A549 (cell line): Measurements from ENCODE around the gene ROR1. TPM values are rescaled to one million over a fixed set of nuclear protein-coding genes. Genes with fewer than 3 reads are reported as not detected.
A peak's percentile ranks its signal among the peaks of the same experiment; 100 is the strongest.
"Not testable (repeated sequence)": the region's sequence is repeated elsewhere in the genome, so short reads cannot be mapped to it uniquely, and the experiment has no call there.

Source experiments
- ATAC-seq, 2 experiments: fragments of 200-7000 bp in 1 of 2; fragments of >200 bp in 1 of 2; cut with Nextera tagmentation in 1 of 2; cut with Tn5 transposase in 1 of 2; 3 replicates each; pipeline versions ENCODE4 v1.8.0 to v1.9.1; 2018 to 2020; ENCODE audit warnings: mild to moderate bottlenecking in 1 of 2, moderate library complexity in 1 of 2
- CTCF ChIA-PET: fragments of 300-600 bp; sonication (Branson Sonifier 250); formaldehyde crosslinking; extraction: SDS; loops from one replicate; lab custom pipeline; 2021; ENCODE audit warnings: antibody characterized with exemption, inconsistent platforms; lab: Yijun Ruan, JAX
- POLR2A ChIA-PET: fragments of 350-600 bp; formaldehyde crosslinking; extraction: SDS; loops from one replicate; lab custom pipeline; 2021; ENCODE audit warnings: antibody characterized with exemption, inconsistent platforms; lab: Yijun Ruan, JAX
- DNase-seq, 2 experiments: peaks; one replicate each; pipeline versions ENCODE4 v3.0.0 to v3.0.0-alpha.2; 2011 to 2016; ENCODE audit warnings: low read depth in 1 of 2, low spot score in 1 of 2
- FAIRE-seq: peaks from 2 replicates; lab custom pipeline; 2011; peaks lifted over from hg19 to GRCh38; lab: Jason Lieb, UNC
- H3K27ac ChIP-seq, 2 experiments: fragments of >200 bp; sonication (Bioruptor Twin); formaldehyde crosslinking; 3 replicates each; pipeline ENCODE4 v1.5.1; 2016 to 2017
- H3K4me1 ChIP-seq: fragments of >200 bp; sonication (Bioruptor Twin); formaldehyde crosslinking; 3 replicates; pipeline ENCODE4 v1.6.1; 2016
- H3K4me2 ChIP-seq: fragments of >200 bp; sonication (Bioruptor Twin); formaldehyde crosslinking; 3 replicates; pipeline ENCODE4 v1.6.1; 2016
- H3K4me3 ChIP-seq: fragments of >200 bp; sonication (Bioruptor Twin); formaldehyde crosslinking; 3 replicates; pipeline ENCODE4 v1.5.1; 2016
- H3K9me3 ChIP-seq: fragments of >200 bp; sonication (Bioruptor Twin); formaldehyde crosslinking; 3 replicates; pipeline ENCODE4 v1.6.1; 2016
- CHD2 ChIP-seq: fragments of 150-350 bp; IDR thresholded peaks from 2 replicates; pipeline ENCODE4 v1.6.1; 2014; ENCODE audit warnings: low read length; ENCODE audit not compliant: partially characterized antibody
- CHD4 ChIP-seq: fragments of 200-600 bp; sonication (generic); IDR thresholded peaks from 2 replicates; pipeline ENCODE4 v1.6.1; 2016; ENCODE audit warnings: antibody characterized with exemption, mild to moderate bottlenecking, borderline replicate concordance
- FOSB ChIP-seq: fragments of 250-450 bp; sonication (Bioruptor Pico); IDR thresholded peaks from 2 replicates; pipeline ENCODE4 v1.5.0; 2020; ENCODE audit warnings: mild to moderate bottlenecking, moderate library complexity
- GATA3 ChIP-seq: IDR thresholded peaks from 2 replicates; pipeline ENCODE4 v1.6.1; 2012; ENCODE audit warnings: borderline replicate concordance
- MAFK ChIP-seq: fragments of 450-650 bp; IDR thresholded peaks from 2 replicates; pipeline ENCODE4 v1.6.1; 2014; ENCODE audit not compliant: partially characterized antibody
- MAX ChIP-seq: IDR thresholded peaks from 2 replicates; pipeline ENCODE4 v1.6.1; 2012
- NPAS2 ChIP-seq: fragments of 250-450 bp; sonication (Bioruptor Pico); IDR thresholded peaks from 2 replicates; pipeline ENCODE4 v1.8.0; 2022; ENCODE audit warnings: mild to moderate bottlenecking, moderate library complexity, borderline replicate concordance
- RARB ChIP-seq: fragments of 250-450 bp; sonication (Bioruptor Pico); IDR thresholded peaks from 2 replicates; pipeline ENCODE4 v1.8.0; 2021; ENCODE audit warnings: mild to moderate bottlenecking, moderate library complexity
- TFCP2L1 ChIP-seq: fragments of 250-450 bp; sonication (Bioruptor Pico); IDR thresholded peaks from 2 replicates; pipeline ENCODE4 v1.5.0; 2021; ENCODE audit warnings: mild to moderate bottlenecking
- ZFP36 ChIP-seq: fragments of 450-650 bp; IDR thresholded peaks from 2 replicates; pipeline ENCODE4 v1.6.1; 2014; ENCODE audit warnings: borderline replicate concordance; ENCODE audit not compliant: partially characterized antibody
- ZSCAN20 ChIP-seq: fragments of 250-450 bp; sonication (Bioruptor Pico); IDR thresholded peaks from 2 replicates; pipeline ENCODE4 v1.8.0; 2022; ENCODE audit warnings: mild to moderate bottlenecking, moderate library complexity
- WGBS: methylation state at CpG from one replicate; pipeline ENCODE4 v1.1.6; 2017; ENCODE audit errors: missing lambda C conversion rate; 5-methylcytosine and 5-hydroxymethylcytosine counted together
- polyA plus RNA-seq, 4 experiments: library from polyadenylated mRNA; depleted of rRNA in 3 of 4; stranded (reverse); fragments of >200 nt; fragmentation: RNase III in 1 of 4; extraction: RNeasy Plus Mini Kit Qiagen cat#74134 plus additional on column Dnase treatment in 1 of 4; gene quantifications; 2 replicates in 3 of 4; 3 replicates in 1 of 4; pipeline ENCODE4 v1.2.3, GENCODE V29; 2011 to 2017
- TF ChIP-seq, protein P1 (sequence below): IDR thresholded peaks from 2 replicates; pipeline ENCODE4 v1.6.1; 2012
- TF ChIP-seq, protein P2 (sequence below): fragments of >200 bp; sonication (Bioruptor Twin); formaldehyde crosslinking; IDR thresholded peaks from 3 replicates; pipeline ENCODE4 v1.6.1; 2016
- TF ChIP-seq, protein P3 (sequence below): fragments of 450-650 bp; IDR thresholded peaks from 2 replicates; pipeline ENCODE4 v1.6.1; 2014; ENCODE audit warnings: antibody characterized with exemption
- TF ChIP-seq, protein P4 (sequence below): fragments of >200 bp; sonication (Bioruptor Twin); formaldehyde crosslinking; IDR thresholded peaks from 3 replicates; pipeline ENCODE4 v1.5.1; 2016
- TF ChIP-seq, protein P5 (sequence below): IDR thresholded peaks from 2 replicates; pipeline ENCODE4 v1.6.1; 2012; ENCODE audit warnings: low read depth, borderline replicate concordance

Gene ROR1
- polyA plus RNA-seq, 2 of the 4 experiments (the other 2 are of a cell fraction), result 6.5 to 19.0 TPM

- no peak for FAIRE-seq
Measured at GRCh38 chr1:63784489-63785390, 10.9 kb downstream of the ROR1 start.

DNA sequence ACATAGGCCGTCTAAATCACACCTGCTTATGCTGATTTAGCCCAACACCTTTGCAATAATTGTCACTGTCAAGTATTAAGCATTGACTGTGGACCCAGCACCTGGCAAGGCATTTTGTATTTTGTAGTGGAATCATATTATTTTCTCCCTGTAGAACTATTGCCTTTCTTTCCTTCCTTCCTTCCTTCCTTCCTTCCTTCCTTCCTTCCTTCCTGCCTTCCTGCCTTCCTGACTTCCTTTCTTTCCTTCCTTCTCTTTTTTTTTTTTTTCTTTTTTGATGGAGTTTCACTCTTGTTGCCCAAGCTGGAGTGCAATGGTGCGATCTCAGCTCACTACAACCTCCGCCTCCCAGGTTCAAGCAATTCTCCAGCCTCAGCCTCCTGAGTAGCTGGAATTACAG is 13.5 kb downstream of the ROR1 start:
- FAIRE-seq, H3K4me3 ChIP-seq, POLR2A ChIA-PET, H3K27ac ChIP-seq, CTCF ChIA-PET, H3K4me2 ChIP-seq, ATAC-seq, H3K9me3 ChIP-seq, DNase-seq: not testable (repeated sequence)
- WGBS, result 90% methylated on average over 3 of the region's 3 CpGs
- peaks cover 11% of the 10 kb centered on the region; the same call in 2 of the 3 replicates for H3K4me1 ChIP-seq

More at GRCh38 chr1:63784489-63785390, 10.9 kb downstream of the ROR1 start:
- H3K4me2 ChIP-seq, result no peak overlapping the region
- H3K4me3 ChIP-seq, result no peak overlapping the region
- 84% methylated on average over 6 of the region's 6 CpGs for WGBS
- no peaks in the 10 kb centered on the region for H3K9me3 ChIP-seq
- 0 out of 6 replicates have a peak overlapping the region, but pooled peaks of 1 of the 2 experiments have one; percentile 9 for H3K27ac ChIP-seq
- no peak for DNase-seq
- no peak; a peak in 1 of 6 replicates for ATAC-seq
- TF ChIP-seq, protein P1, sequence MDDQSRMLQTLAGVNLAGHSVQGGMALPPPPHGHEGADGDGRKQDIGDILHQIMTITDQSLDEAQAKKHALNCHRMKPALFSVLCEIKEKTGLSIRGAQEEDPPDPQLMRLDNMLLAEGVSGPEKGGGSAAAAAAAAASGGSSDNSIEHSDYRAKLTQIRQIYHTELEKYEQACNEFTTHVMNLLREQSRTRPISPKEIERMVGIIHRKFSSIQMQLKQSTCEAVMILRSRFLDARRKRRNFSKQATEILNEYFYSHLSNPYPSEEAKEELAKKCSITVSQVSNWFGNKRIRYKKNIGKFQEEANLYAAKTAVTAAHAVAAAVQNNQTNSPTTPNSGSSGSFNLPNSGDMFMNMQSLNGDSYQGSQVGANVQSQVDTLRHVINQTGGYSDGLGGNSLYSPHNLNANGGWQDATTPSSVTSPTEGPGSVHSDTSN, result no peak
- TF ChIP-seq CHD2 (no peak), ZSCAN20 (CRISPR knock-in tag) (no peak), MAFK (no peak), FOSB (CRISPR knock-in tag) (no peak), NPAS2 (no peak), TFCP2L1 (CRISPR knock-in tag) (no peak), CHD4 (no peak), ZFP36 (no peak), GATA3 (no peak), MAX (no peak), RARB (CRISPR knock-in tag) (no peak)
- TF ChIP-seq, protein P2, sequence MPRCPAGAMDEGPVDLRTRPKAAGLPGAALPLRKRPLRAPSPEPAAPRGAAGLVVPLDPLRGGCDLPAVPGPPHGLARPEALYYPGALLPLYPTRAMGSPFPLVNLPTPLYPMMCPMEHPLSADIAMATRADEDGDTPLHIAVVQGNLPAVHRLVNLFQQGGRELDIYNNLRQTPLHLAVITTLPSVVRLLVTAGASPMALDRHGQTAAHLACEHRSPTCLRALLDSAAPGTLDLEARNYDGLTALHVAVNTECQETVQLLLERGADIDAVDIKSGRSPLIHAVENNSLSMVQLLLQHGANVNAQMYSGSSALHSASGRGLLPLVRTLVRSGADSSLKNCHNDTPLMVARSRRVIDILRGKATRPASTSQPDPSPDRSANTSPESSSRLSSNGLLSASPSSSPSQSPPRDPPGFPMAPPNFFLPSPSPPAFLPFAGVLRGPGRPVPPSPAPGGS, result no peak
- TF ChIP-seq, protein P3, sequence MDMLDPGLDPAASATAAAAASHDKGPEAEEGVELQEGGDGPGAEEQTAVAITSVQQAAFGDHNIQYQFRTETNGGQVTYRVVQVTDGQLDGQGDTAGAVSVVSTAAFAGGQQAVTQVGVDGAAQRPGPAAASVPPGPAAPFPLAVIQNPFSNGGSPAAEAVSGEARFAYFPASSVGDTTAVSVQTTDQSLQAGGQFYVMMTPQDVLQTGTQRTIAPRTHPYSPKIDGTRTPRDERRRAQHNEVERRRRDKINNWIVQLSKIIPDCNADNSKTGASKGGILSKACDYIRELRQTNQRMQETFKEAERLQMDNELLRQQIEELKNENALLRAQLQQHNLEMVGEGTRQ, result no peak
- TF ChIP-seq, protein P4, sequence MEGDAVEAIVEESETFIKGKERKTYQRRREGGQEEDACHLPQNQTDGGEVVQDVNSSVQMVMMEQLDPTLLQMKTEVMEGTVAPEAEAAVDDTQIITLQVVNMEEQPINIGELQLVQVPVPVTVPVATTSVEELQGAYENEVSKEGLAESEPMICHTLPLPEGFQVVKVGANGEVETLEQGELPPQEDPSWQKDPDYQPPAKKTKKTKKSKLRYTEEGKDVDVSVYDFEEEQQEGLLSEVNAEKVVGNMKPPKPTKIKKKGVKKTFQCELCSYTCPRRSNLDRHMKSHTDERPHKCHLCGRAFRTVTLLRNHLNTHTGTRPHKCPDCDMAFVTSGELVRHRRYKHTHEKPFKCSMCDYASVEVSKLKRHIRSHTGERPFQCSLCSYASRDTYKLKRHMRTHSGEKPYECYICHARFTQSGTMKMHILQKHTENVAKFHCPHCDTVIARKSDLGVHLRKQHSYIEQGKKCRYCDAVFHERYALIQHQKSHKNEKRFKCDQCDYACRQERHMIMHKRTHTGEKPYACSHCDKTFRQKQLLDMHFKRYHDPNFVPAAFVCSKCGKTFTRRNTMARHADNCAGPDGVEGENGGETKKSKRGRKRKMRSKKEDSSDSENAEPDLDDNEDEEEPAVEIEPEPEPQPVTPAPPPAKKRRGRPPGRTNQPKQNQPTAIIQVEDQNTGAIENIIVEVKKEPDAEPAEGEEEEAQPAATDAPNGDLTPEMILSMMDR, result no peak
- TF ChIP-seq, protein P5, sequence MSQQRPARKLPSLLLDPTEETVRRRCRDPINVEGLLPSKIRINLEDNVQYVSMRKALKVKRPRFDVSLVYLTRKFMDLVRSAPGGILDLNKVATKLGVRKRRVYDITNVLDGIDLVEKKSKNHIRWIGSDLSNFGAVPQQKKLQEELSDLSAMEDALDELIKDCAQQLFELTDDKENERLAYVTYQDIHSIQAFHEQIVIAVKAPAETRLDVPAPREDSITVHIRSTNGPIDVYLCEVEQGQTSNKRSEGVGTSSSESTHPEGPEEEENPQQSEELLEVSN, result no peak
- POLR2A ChIA-PET, result no interaction called here
- CTCF ChIA-PET, result no interaction called here
- peaks cover 16% of the 10 kb centered on the region; the same call in 2 of the 3 replicates for H3K4me1 ChIP-seq
